Esophagus muscularis mucosa (tissue), 4 donors: ENCODE measurements around the gene TNS4. TPM values are rescaled to one million over a fixed set of nuclear protein-coding genes. Genes with fewer than 3 reads are reported as not detected.

Experiments
- DNase-seq: peaks from one replicate; pipeline ENCODE4 v3.0.0-alpha.2; 2017; ENCODE audit errors: extremely low spot score
- H3K27ac ChIP-seq, 4 donors: fragments of 200-600 bp; sonication (generic); replicated peaks in 1 of 4; 1 replicate in 3 of 4; 2 replicates in 1 of 4; pipeline ENCODE4 v1.5.1; 2016 to 2019; ENCODE audit warnings: mild to moderate bottlenecking in 1 of 4
- H3K27me3 ChIP-seq, 4 donors: fragments of 200-600 bp; sonication (generic); one replicate each; pipeline versions ENCODE4 v1.5.1 to v1.6.0; 2016 to 2019
- H3K36me3 ChIP-seq, 4 donors: fragments of 200-600 bp; sonication (generic); one replicate each; pipeline ENCODE4 v1.5.1; 2016 to 2019
- H3K4me1 ChIP-seq, 4 donors: fragments of 200-600 bp; sonication (generic); one replicate each; pipeline ENCODE4 v1.5.1; 2016 to 2019
- H3K4me3 ChIP-seq, 4 donors: fragments of 200-600 bp; sonication (generic); 1 replicate in 2 of 4; 2 replicates in 2 of 4; pipeline ENCODE4 v1.5.1; 2016 to 2019; ENCODE audit warnings: mild to moderate bottlenecking in 4 of 4, moderate library complexity in 1 of 4
- H3K9me3 ChIP-seq, 4 donors: fragments of 200-600 bp; sonication (generic); 1 replicate in 3 of 4; 2 replicates in 1 of 4; pipeline ENCODE4 v1.5.1; 2016 to 2019
- CTCF ChIP-seq, 3 experiments: fragments of 200-600 bp in 2 of 3; fragments of 450-650 bp in 1 of 3; sonication (generic) in 2 of 3; IDR thresholded peaks; one replicate each; pipeline ENCODE4 v1.5.1; 2017 to 2019; ENCODE audit warnings: antibody characterized with exemption in 3 of 3, mild to moderate bottlenecking in 2 of 3, moderate library complexity in 1 of 3
- EP300 ChIP-seq: sonication (generic); formaldehyde crosslinking; IDR thresholded peaks from one replicate; pipeline ENCODE4 v1.6.1; 2017; ENCODE audit warnings: antibody characterized with exemption
- POLR2A ChIP-seq: fragments of 450-650 bp; IDR thresholded peaks from one replicate; pipeline ENCODE4 v1.6.1; 2017; ENCODE audit warnings: antibody characterized with exemption, moderate library complexity, mild to moderate bottlenecking, low read depth
- POLR2AphosphoS5 ChIP-seq, 2 donors: sonication (generic); formaldehyde crosslinking; IDR thresholded peaks; one replicate each; pipeline ENCODE4 v1.6.1; 2017; ENCODE audit warnings: antibody characterized with exemption in 2 of 2
- WGBS: methylation state at CpG from one replicate; pipeline ENCODE4 v1.1.5; 2018; 5-methylcytosine and 5-hydroxymethylcytosine counted together
- intact Hi-C: fragments of 100-400 bp; cut with DNase I; formaldehyde crosslinking; loops from one replicate; pipeline ENCODE4 v1.15.1; 2023
- total RNA-seq, 4 donors: library from RNA; depleted of rRNA; stranded (reverse); fragments of >200 nt; gene quantifications; one replicate each; pipeline versions ENCODE4 v1.1.0 to v1.2.1, GENCODE V29; 2016

TNS4 gene
- not detected for total RNA-seq

- Histone ChIP-seq H3K27ac (peak within 1 kb of the TSS in 1 of 4 donors; percentile 82), H3K9me3 (peaks cover 0 to 5% (median 0%) of the 10 kb centered on the region in 4 donors), H3K27me3 (no peaks in the 10 kb centered on the region), H3K4me1 (peaks cover 15 to 38% (median 37%) of the 10 kb centered on the region in 4 donors), H3K4me3 (no peak within 1 kb of the TSS), H3K36me3 (no peaks in the 10 kb centered on the region)
- DNase-seq: no peak
- TF ChIP-seq CTCF (IDR thresholded peaks at IDR 0.05) (no peak), POLR2AphosphoS5 (IDR thresholded peaks at IDR 0.05) (no peak), POLR2A (no peak), EP300 (no peak)
- WGBS: 92% methylated on average over 6 of the region's 7 CpGs
- intact Hi-C loops: no loop called here
These were observed at the start of gene TNS4 for GRCh38 chr17:40501499-40501911. TSS of gene TNS4 (minus strand) at chr17:40501623. CDS start at chr17:40496425, 5,198 bp downstream.

- Histone ChIP-seq H3K27me3 (no peaks in the 10 kb centered on the region), H3K9me3 (no peaks in the 10 kb centered on the region), H3K36me3 (no peaks in the 10 kb centered on the region), H3K27ac (peak overlapping the region; percentile 71 to 83 (median 79)), H3K4me3 (no peak overlapping the region), H3K4me1 (peaks cover 76 to 85% (median 80%) of the 10 kb centered on the region in 4 donors)
- 83% methylated on average over 8 of the region's 8 CpGs for WGBS
- DNase-seq: peak; percentile 88
- TF ChIP-seq POLR2AphosphoS5 (IDR thresholded peaks at IDR 0.05) (peak; percentile 19 to 62), EP300 (no peak), POLR2A (no peak), CTCF (IDR thresholded peaks at IDR 0.05) (no peak)
- intact Hi-C loops: no loop called here
These were observed 49.2 kb upstream of the TNS4 start for GRCh38 chr17:40550608-40551007.

GRCh38 chr17:40548982-40549685, 47.7 kb upstream of the TNS4 start:
- TF ChIP-seq EP300: no peak
- no peak for TF ChIP-seq POLR2A
- TF ChIP-seq POLR2AphosphoS5 (IDR thresholded peaks at IDR 0.05): peak; percentile 74 to 79
- TF ChIP-seq CTCF (IDR thresholded peaks at IDR 0.05): no peak
- peak; percentile 95 for DNase-seq
- H3K27ac ChIP-seq: peak overlapping the region; percentile 71 to 83 (median 79)

GRCh38 chr17:40548491-40548981, 47.1 kb upstream of the TNS4 start:
- peak overlapping the region; percentile 71 to 83 (median 79) for H3K27ac ChIP-seq
- H3K36me3 ChIP-seq: no peaks in the 10 kb centered on the region
- H3K9me3 ChIP-seq: no peaks in the 10 kb centered on the region
- H3K4me3 ChIP-seq: no peak overlapping the region
- 88% methylated on average over 9 of the region's 9 CpGs for WGBS
- intact Hi-C loops: no loop called here
- DNase-seq: peak; percentile 53
- TF ChIP-seq POLR2AphosphoS5 (IDR thresholded peaks at IDR 0.05) (no peak), POLR2A (no peak), CTCF (IDR thresholded peaks at IDR 0.05) (no peak), EP300 (no peak)
- H3K27me3 ChIP-seq: no peaks in the 10 kb centered on the region
- H3K4me1 ChIP-seq: peaks cover 64 to 80% (median 72%) of the 10 kb centered on the region in 4 donors

More at GRCh38 chr17:40548982-40549685, 47.7 kb upstream of the TNS4 start:
- H3K9me3 ChIP-seq: no peaks in the 10 kb centered on the region
- no peak overlapping the region for H3K4me3 ChIP-seq
- peaks cover 63 to 80% (median 72%) of the 10 kb centered on the region in 4 donors for H3K4me1 ChIP-seq
- H3K36me3 ChIP-seq: no peaks in the 10 kb centered on the region
- WGBS: 45% methylated on average over 9 of the region's 9 CpGs
- no peaks in the 10 kb centered on the region for H3K27me3 ChIP-seq
- intact Hi-C loops: no loop called here
